Gastrocnemius medialis (tissue), 4 donors: Measurements from ENCODE around the gene FBXO38. TPM values are rescaled to one million over a fixed set of nuclear protein-coding genes. Genes with fewer than 3 reads are reported as not detected.

Experiments
- ATAC-seq, 2 donors: fragments of 150-250 bp; one replicate each; pipeline ENCODE4 v1.9.1; 2016
- DNase-seq, 2 donors: peaks; one replicate each; pipeline ENCODE4 v3.0.0-alpha.2; 2019
- H3K27ac ChIP-seq, 4 donors: fragments of 200-600 bp; sonication (generic); 1 replicate in 1 of 4; 2 replicates in 3 of 4; pipeline ENCODE4 v1.5.1; 2016 to 2018; ENCODE audit warnings: mild to moderate bottlenecking in 2 of 4, moderate library complexity in 1 of 4
- H3K27me3 ChIP-seq, 3 donors: fragments of 200-600 bp; sonication (generic) in 2 of 3; 1 replicate in 1 of 3; 2 replicates in 2 of 3; pipeline versions ENCODE4 v1.5.1 to v1.6.0; 2016 to 2019; ENCODE audit warnings: mild to moderate bottlenecking in 1 of 3, moderate library complexity in 1 of 3
- H3K36me3 ChIP-seq, 2 donors: fragments of 200-600 bp; sonication (generic) in 1 of 2; one replicate each; pipeline ENCODE4 v1.5.1; 2017 to 2018
- H3K4me1 ChIP-seq, 2 donors: fragments of 200-600 bp; sonication (generic) in 1 of 2; one replicate each; pipeline ENCODE4 v1.5.1; 2016 to 2017; ENCODE audit warnings: mild to moderate bottlenecking in 2 of 2
- H3K4me3 ChIP-seq, 4 donors: fragments of 200-600 bp; sonication (generic) in 3 of 4; 1 replicate in 1 of 4; 2 replicates in 3 of 4; pipeline ENCODE4 v1.5.1; 2016 to 2019; ENCODE audit warnings: mild to moderate bottlenecking in 2 of 4
- H3K9me3 ChIP-seq, 3 donors: fragments of 200-600 bp; sonication (generic) in 2 of 3; 1 replicate in 1 of 3; 2 replicates in 2 of 3; pipeline ENCODE4 v1.5.1; 2016 to 2019
- POLR2A ChIP-seq, 2 donors: fragments of 450-650 bp; IDR thresholded peaks; one replicate each; pipeline ENCODE4 v1.6.1; 2017; ENCODE audit warnings: antibody characterized with exemption in 2 of 2, mild to moderate bottlenecking in 2 of 2, moderate library complexity in 2 of 2
- in situ Hi-C, 4 donors: fragments of 200-750 bp; cut with MboI; loops; one replicate each; pipeline versions ENCODE4 v1.15.0 to v1.8.0; 2017; ENCODE audit warnings: low sequenced_read_pairs in 4 of 4
- intact Hi-C: fragments of 100-400 bp; cut with DNase I; formaldehyde crosslinking; loops from one replicate; pipeline ENCODE4 v1.15.1; 2023; ENCODE audit warnings: low total_unique reads
- total RNA-seq, 4 donors: library from RNA; depleted of rRNA; stranded (reverse); fragments of >200 nt; gene quantifications; one replicate each; pipeline versions ENCODE4 v1.1.0 to v1.2.3, GENCODE V29; 2016
- TF ChIP-seq, protein P1 (sequence below), 5 experiments: fragments of 450-650 bp in 3 of 5; fragments of 200-600 bp in 2 of 5; sonication (generic) in 2 of 5; IDR thresholded peaks in 4 of 5; conservative IDR thresholded peaks in 1 of 5; 1 replicate in 4 of 5; 2 replicates in 1 of 5; pipeline ENCODE4 v1.5.1; 2016 to 2019; ENCODE audit warnings: antibody characterized with exemption in 5 of 5, mild to moderate bottlenecking in 3 of 5, moderate library complexity in 3 of 5

The FBXO38 gene
- total RNA-seq, 4 donors from 2014 or later = 31.1 to 49.6 (median 34.1) TPM

DNA sequence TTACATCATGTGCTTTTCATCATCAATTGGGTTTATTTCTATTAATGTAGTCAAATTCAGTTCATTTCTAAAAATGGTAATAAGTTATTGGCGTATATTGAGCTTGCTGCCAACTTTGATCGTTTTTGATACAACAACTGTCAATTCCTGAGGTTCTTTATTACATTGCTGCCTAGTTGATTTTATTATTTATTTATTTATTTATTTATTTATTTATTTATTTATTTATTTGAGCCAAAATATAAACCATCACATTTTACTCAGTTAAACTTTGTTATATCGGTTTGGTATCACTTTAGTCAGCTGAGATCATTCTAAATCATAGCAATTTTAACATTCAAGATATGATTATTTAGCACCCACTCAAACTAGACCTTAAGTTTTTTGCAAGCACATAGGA is 100.0 kb downstream of the FBXO38 start:
- intact Hi-C loops = loop anchor here (2.0 kb wide), 1 partner anchor 39 kb away; no protein-coding TSS in a partner anchor

DNA sequence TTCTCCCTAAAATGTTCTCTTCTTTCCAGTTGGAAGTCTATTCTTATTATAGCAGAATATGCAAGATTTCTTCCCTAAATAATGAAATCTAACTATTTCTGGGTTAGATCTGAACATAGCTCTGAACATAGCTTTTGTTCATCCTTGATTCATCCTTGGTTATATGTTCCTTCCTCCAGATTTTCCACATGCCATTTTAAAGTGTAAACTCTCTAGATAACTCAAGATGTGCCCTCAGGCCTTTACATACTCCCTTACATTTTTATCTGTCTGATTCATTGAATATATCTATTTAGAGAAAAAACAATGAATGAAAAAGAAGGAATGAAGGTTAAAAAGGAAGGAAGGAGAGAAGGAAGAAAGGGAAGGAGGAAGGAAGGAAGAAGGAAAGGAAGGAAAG is 100.9 kb downstream of the FBXO38 start:
- TF ChIP-seq POLR2A (IDR thresholded peaks at IDR 0.05) = no peak
- TF ChIP-seq, protein P1, sequence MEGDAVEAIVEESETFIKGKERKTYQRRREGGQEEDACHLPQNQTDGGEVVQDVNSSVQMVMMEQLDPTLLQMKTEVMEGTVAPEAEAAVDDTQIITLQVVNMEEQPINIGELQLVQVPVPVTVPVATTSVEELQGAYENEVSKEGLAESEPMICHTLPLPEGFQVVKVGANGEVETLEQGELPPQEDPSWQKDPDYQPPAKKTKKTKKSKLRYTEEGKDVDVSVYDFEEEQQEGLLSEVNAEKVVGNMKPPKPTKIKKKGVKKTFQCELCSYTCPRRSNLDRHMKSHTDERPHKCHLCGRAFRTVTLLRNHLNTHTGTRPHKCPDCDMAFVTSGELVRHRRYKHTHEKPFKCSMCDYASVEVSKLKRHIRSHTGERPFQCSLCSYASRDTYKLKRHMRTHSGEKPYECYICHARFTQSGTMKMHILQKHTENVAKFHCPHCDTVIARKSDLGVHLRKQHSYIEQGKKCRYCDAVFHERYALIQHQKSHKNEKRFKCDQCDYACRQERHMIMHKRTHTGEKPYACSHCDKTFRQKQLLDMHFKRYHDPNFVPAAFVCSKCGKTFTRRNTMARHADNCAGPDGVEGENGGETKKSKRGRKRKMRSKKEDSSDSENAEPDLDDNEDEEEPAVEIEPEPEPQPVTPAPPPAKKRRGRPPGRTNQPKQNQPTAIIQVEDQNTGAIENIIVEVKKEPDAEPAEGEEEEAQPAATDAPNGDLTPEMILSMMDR (IDR thresholded peaks at IDR 0.05 in 4 of 5, conservative IDR thresholded peaks at IDR 0.05 in 1 of 5) = no peak
- H3K36me3 ChIP-seq = no peaks in the 10 kb centered on the region
- in situ Hi-C loops = no loop called here

More for the DNA sequence above, 100.0 kb downstream of the FBXO38 start:
- no peak for DNase-seq
- in situ Hi-C loops = no loop called here
- ATAC-seq = no peak
- Histone ChIP-seq H3K4me1 (no peaks in the 10 kb centered on the region), H3K27me3 (no peaks in the 10 kb centered on the region), H3K36me3 (no peaks in the 10 kb centered on the region), H3K4me3 (no peak overlapping the region), H3K27ac (no peak overlapping the region), H3K9me3 (no peaks in the 10 kb centered on the region)
- TF ChIP-seq, protein P1 (IDR thresholded peaks at IDR 0.05 in 4 of 5, conservative IDR thresholded peaks at IDR 0.05 in 1 of 5) = no peak
- no peak for TF ChIP-seq POLR2A (IDR thresholded peaks at IDR 0.05)

DNA sequence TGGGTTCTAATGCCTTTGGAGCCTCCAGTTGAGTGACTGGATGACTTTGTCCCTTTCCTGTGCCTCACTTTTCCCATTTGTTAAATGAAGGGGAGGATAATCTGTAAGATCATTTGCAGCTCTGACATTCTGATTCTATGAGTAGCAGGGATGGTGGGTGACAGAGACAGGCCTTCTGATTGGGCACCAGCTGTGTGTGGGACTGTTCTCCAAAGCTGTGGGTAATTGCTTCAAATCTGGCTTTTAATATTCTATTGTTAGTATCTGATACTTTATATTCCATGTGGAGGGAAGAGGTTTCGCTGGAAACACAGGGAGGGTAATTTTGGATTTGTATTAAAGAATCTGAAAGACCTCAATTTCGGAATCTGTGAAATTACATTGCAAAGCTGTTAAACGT is 102.7 kb downstream of the FBXO38 start:
- H3K27me3 ChIP-seq = no peaks in the 10 kb centered on the region
- no peak for DNase-seq
- peaks cover 3 to 14% of the 10 kb centered on the region in 2 donors for H3K4me1 ChIP-seq
- H3K36me3 ChIP-seq = no peaks in the 10 kb centered on the region
- H3K9me3 ChIP-seq = no peaks in the 10 kb centered on the region
- H3K4me3 ChIP-seq = no peak overlapping the region
- in situ Hi-C loops (no loop called here), intact Hi-C loops (no loop called here)
- H3K27ac ChIP-seq = no peak overlapping the region
- ATAC-seq = no peak
- TF ChIP-seq, protein P1 (IDR thresholded peaks at IDR 0.05 in 4 of 5, conservative IDR thresholded peaks at IDR 0.05 in 1 of 5) = no peak
- no peak for TF ChIP-seq POLR2A (IDR thresholded peaks at IDR 0.05)

More for the DNA sequence above, 100.9 kb downstream of the FBXO38 start:
- Histone ChIP-seq H3K4me3 (no peak overlapping the region), H3K9me3 (no peaks in the 10 kb centered on the region), H3K27ac (no peak overlapping the region), H3K27me3 (no peaks in the 10 kb centered on the region), H3K4me1 (no peaks in the 10 kb centered on the region)
- intact Hi-C loops = no loop called here
- no peak for DNase-seq
- no peak for ATAC-seq

DNA sequence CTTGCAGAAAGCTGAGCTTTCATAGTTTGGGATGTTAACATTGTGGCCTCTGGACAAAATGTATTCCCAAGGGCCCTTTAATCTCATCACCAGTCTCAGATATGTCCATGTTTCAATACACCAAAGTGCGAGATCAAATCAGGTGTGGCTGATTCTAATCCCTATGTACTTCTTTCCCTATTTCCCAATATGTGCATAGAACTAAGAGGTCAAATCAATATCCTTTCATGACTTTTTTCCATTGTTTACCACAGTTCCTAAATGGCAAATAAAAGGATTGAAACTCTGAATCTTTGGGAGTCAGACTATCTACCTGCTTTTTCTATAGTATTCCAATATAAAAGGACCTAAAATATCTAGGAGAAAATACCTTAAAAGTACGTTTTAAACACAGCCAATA is 105.0 kb downstream of the FBXO38 start:
- DNase-seq (no peak), ATAC-seq (no peak)
- intact Hi-C loops (no loop called here), in situ Hi-C loops (no loop called here)
- no peaks in the 10 kb centered on the region for H3K27me3 ChIP-seq
- H3K27ac ChIP-seq = no peak overlapping the region
- peaks cover 9 to 20% of the 10 kb centered on the region in 2 donors for H3K4me1 ChIP-seq
- no peak for TF ChIP-seq POLR2A (IDR thresholded peaks at IDR 0.05)
- TF ChIP-seq, protein P1 (IDR thresholded peaks at IDR 0.05 in 4 of 5, conservative IDR thresholded peaks at IDR 0.05 in 1 of 5) = no peak
- H3K4me3 ChIP-seq = no peak overlapping the region
- no peaks in the 10 kb centered on the region for H3K36me3 ChIP-seq
- no peaks in the 10 kb centered on the region for H3K9me3 ChIP-seq
